Hepatocyte (in vitro differentiated cells): ENCODE measurements around the gene P4HA3.

ENCODE experiments used
- EZH2 ChIP-seq: fragments of 200-600 bp; sonication (generic); IDR thresholded peaks from 2 replicates; pipeline ENCODE4 v1.6.1; 2016; ENCODE audit warnings: antibody characterized with exemption, mild to moderate bottlenecking, borderline replicate concordance
- EZH2phosphoT487 ChIP-seq: fragments of 200-600 bp; sonication (generic); IDR thresholded peaks from one replicate; pipeline ENCODE4 v1.6.1; 2018; ENCODE audit warnings: antibody characterized with exemption, mild to moderate bottlenecking, low read depth, moderate library complexity; ENCODE audit not compliant: unreplicated experiment, severe bottlenecking
- TF ChIP-seq, protein P1 (sequence below): fragments of 200-600 bp; sonication (generic); IDR thresholded peaks from 2 replicates; pipeline ENCODE4 v1.5.1; 2016; ENCODE audit warnings: antibody characterized with exemption, mild to moderate bottlenecking; ENCODE audit not compliant: poor library complexity

GRCh38 chr11:74278721-74279161, 32.7 kb downstream of the P4HA3 start:
- no peak for TF ChIP-seq EZH2phosphoT487
- TF ChIP-seq EZH2, result no peak
- TF ChIP-seq, protein P1, sequence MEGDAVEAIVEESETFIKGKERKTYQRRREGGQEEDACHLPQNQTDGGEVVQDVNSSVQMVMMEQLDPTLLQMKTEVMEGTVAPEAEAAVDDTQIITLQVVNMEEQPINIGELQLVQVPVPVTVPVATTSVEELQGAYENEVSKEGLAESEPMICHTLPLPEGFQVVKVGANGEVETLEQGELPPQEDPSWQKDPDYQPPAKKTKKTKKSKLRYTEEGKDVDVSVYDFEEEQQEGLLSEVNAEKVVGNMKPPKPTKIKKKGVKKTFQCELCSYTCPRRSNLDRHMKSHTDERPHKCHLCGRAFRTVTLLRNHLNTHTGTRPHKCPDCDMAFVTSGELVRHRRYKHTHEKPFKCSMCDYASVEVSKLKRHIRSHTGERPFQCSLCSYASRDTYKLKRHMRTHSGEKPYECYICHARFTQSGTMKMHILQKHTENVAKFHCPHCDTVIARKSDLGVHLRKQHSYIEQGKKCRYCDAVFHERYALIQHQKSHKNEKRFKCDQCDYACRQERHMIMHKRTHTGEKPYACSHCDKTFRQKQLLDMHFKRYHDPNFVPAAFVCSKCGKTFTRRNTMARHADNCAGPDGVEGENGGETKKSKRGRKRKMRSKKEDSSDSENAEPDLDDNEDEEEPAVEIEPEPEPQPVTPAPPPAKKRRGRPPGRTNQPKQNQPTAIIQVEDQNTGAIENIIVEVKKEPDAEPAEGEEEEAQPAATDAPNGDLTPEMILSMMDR, result no peak
